Right atrium auricular region (tissue), 2 donors: ENCODE measurements around the gene L1TD1. TPM values are rescaled to one million over a fixed set of nuclear protein-coding genes. Genes with fewer than 3 reads are reported as not detected.
"Not testable (repeated sequence)": the region's sequence is repeated elsewhere in the genome, so short reads cannot be mapped to it uniquely, and the experiment has no call there.

Experiments
- DNase-seq: peaks from one replicate; pipeline ENCODE4 v3.0.0-alpha.2; 2019; ENCODE audit warnings: low spot score
- H3K27ac ChIP-seq, 2 donors: fragments of 200-600 bp; sonication (generic); 1 replicate in 1 of 2; 2 replicates in 1 of 2; pipeline ENCODE4 v1.5.1; 2016 to 2019
- H3K27me3 ChIP-seq, 2 donors: fragments of 200-600 bp; sonication (generic); one replicate each; pipeline versions ENCODE4 v1.5.1 to v1.6.0; 2017 to 2019
- H3K36me3 ChIP-seq: fragments of 200-600 bp; sonication (generic); one replicate; pipeline ENCODE4 v1.5.1; 2016
- H3K4me1 ChIP-seq, 2 donors: fragments of 200-600 bp; sonication (generic); one replicate each; pipeline versions ENCODE4 v1.5.1 to v1.6.0; 2017 to 2019
- H3K4me3 ChIP-seq, 2 donors: fragments of 200-600 bp; sonication (generic); 1 replicate in 1 of 2; 2 replicates in 1 of 2; pipeline ENCODE4 v1.5.1; 2017 to 2019; ENCODE audit warnings: mild to moderate bottlenecking in 1 of 2, moderate library complexity in 1 of 2
- H3K9me3 ChIP-seq, 2 donors: fragments of 200-600 bp; sonication (generic); one replicate each; pipeline ENCODE4 v1.5.1; 2019
- CTCF ChIP-seq, 2 donors: fragments of 200-600 bp; sonication (generic); IDR thresholded peaks; one replicate each; pipeline ENCODE4 v1.5.1; 2019; ENCODE audit warnings: antibody characterized with exemption in 2 of 2
- total RNA-seq, 2 donors: library from RNA; depleted of rRNA; stranded (reverse); fragments of >200 nt; gene quantifications; one replicate each; pipeline ENCODE4 v1.1.0, GENCODE V29; 2016

L1TD1 gene
- total RNA-seq, 2 donors from 2014 or later = not detected

DNA sequence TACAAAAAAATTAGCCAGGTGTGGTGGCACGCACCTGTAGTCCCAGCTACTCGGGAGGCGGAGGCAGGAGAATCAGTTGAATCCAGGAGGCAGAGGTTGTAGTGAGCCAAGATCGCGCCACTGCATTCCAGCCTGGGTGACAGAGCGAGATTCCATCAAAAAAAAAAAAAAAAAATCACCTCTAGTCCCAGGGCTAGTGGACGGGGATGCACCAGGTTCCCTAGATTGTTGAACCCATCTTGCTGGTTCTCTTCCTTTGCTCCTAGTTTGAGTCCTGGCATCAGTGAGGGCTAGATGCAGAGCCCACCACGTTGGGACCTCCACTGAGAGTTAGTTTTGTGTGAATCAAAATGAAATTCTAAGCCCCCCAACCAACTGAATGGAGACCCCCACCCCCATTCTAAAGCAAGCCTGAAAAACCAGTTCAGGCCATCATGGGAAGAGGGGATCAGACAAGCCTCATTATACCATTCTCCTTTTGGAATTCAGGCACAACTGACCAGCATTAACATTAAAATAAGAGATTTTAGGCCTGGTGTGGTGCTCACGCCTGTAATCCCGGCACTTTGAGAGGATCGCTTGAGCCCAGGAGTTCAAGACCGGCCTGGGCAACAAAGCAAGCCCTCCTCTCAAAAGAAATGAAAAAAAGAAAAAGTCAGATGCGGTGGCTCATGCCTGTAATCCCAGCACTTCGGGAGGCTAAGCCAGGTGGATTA is 17.9 kb upstream of the L1TD1 start:
- no peak for TF ChIP-seq CTCF (IDR thresholded peaks at IDR 0.05)
- no peak for DNase-seq

DNA sequence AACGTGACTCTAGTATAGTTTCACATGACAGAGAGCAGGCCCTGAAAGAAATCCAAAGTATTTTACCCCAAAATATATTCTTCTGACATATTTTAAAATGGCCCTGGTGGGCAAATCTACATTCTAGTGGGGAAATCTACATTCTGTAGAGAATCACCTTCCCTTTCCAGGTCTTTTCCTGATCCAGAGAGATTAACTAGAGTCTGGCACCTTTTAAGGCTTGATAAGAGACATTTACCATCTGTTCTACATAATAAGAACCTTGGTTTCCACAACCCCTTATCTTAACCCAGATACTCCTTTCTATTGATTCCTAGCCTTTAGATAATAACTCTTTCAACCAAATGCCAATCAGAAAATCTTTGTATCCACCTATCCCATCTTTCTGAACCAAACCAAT is 17.0 kb upstream of the L1TD1 start:
- no peaks in the 10 kb centered on the region for H3K9me3 ChIP-seq
- no peak overlapping the region for H3K27ac ChIP-seq
- H3K4me3 ChIP-seq = no peak overlapping the region
- no peaks in the 10 kb centered on the region for H3K27me3 ChIP-seq
- no peaks in the 10 kb centered on the region for H3K4me1 ChIP-seq
- no peak for TF ChIP-seq CTCF (IDR thresholded peaks at IDR 0.05)
- no peaks in the 10 kb centered on the region for H3K36me3 ChIP-seq
- DNase-seq = no peak

More for the DNA sequence above, 17.9 kb upstream of the L1TD1 start:
- no peak overlapping the region for H3K27ac ChIP-seq
- H3K4me3 ChIP-seq = no peak overlapping the region
- no peaks in the 10 kb centered on the region for H3K36me3 ChIP-seq
- no peaks in the 10 kb centered on the region for H3K9me3 ChIP-seq
- H3K27me3 ChIP-seq = no peaks in the 10 kb centered on the region
- no peaks in the 10 kb centered on the region for H3K4me1 ChIP-seq

- Histone ChIP-seq H3K9me3 (no peaks in the 10 kb centered on the region), H3K36me3 (no peaks in the 10 kb centered on the region), H3K4me1 (no peaks in the 10 kb centered on the region), H3K27me3 (no peaks in the 10 kb centered on the region), H3K4me3 (no peak overlapping the region), H3K27ac (no peak overlapping the region)
- no peak for DNase-seq
- TF ChIP-seq CTCF (IDR thresholded peaks at IDR 0.05) = no peak
Observed at GRCh38 chr1:62178372-62178771, 16.3 kb upstream of the L1TD1 start.

DNA sequence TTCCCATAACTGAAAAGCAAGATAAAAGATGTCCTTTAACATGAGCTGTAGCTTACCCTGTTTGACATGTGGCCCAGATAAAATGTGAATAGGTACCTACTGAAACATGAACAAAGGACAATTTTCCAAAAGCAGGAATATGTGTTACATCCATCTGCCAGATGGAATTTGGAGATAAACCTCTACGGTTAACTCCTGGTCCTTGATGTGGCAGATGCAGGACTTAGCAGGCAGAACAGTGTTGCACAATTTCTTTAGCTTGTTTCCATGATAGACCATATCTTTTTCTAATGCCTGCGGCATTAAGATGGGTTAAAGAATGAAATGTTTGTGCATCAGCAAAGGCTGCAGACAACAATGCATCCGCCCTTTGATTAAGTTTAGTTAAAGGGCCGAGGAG is 14.6 kb upstream of the L1TD1 start:
- not testable (repeated sequence) for H3K4me1 ChIP-seq, H3K4me3 ChIP-seq, H3K36me3 ChIP-seq, H3K9me3 ChIP-seq, H3K27ac ChIP-seq, H3K27me3 ChIP-seq, DNase-seq

DNA sequence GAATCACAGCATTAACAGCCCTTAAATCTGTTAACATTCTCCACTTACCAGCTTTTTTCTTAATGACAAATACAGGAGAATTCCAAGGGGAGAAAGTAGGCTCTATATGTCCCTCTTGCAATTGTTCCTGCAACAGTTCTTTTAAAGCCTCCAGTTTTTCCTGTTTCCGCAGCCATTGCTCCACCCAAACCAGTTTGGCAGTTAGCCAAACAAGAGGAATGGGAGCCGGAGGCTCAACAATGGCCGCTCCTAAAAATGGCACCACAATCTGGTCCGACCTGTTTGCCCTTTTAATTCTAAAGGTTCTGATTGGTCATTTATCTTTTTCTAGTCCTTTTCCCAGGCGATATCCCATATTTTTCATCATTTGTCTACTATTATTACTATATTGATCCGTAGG is 14.0 kb upstream of the L1TD1 start:
- Histone ChIP-seq H3K27me3 (no peaks in the 10 kb centered on the region), H3K4me3 (no peak overlapping the region), H3K9me3 (no peaks in the 10 kb centered on the region), H3K4me1 (no peaks in the 10 kb centered on the region), H3K27ac (no peak overlapping the region), H3K36me3 (no peaks in the 10 kb centered on the region)
- no peak for TF ChIP-seq CTCF (IDR thresholded peaks at IDR 0.05)
- no peak for DNase-seq

DNA sequence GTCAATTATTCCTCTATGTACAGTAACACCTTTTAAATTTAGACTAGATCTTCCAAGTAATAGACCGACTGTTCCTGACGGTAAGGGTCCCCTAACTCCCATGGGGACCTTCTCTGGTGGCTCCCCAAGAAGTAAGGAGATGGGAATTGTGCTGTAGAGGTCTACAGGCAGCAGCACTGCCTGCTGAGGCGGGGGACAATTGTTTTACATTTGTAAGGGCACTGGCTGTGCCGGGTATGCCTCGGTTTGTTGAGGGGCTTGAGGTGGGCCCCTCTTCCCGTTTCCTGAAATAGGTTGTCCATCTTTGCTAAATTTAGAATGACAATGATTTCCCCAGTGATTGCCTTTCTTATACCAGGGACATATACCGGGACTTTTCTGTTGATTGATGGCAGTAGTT is 13.1 kb upstream of the L1TD1 start:
- no peaks in the 10 kb centered on the region for H3K4me1 ChIP-seq
- H3K27me3 ChIP-seq = no peaks in the 10 kb centered on the region
- DNase-seq = no peak
- no peak overlapping the region for H3K27ac ChIP-seq
- H3K36me3 ChIP-seq = no peaks in the 10 kb centered on the region
- no peaks in the 10 kb centered on the region for H3K9me3 ChIP-seq
- TF ChIP-seq CTCF (IDR thresholded peaks at IDR 0.05) = no peak
- no peak overlapping the region for H3K4me3 ChIP-seq

GRCh38 chr1:62182157-62182556 is 12.5 kb upstream of the L1TD1 start:
- H3K9me3 ChIP-seq, H3K4me3 ChIP-seq, DNase-seq, H3K36me3 ChIP-seq, H3K27ac ChIP-seq, H3K4me1 ChIP-seq, H3K27me3 ChIP-seq: not testable (repeated sequence)

DNA sequence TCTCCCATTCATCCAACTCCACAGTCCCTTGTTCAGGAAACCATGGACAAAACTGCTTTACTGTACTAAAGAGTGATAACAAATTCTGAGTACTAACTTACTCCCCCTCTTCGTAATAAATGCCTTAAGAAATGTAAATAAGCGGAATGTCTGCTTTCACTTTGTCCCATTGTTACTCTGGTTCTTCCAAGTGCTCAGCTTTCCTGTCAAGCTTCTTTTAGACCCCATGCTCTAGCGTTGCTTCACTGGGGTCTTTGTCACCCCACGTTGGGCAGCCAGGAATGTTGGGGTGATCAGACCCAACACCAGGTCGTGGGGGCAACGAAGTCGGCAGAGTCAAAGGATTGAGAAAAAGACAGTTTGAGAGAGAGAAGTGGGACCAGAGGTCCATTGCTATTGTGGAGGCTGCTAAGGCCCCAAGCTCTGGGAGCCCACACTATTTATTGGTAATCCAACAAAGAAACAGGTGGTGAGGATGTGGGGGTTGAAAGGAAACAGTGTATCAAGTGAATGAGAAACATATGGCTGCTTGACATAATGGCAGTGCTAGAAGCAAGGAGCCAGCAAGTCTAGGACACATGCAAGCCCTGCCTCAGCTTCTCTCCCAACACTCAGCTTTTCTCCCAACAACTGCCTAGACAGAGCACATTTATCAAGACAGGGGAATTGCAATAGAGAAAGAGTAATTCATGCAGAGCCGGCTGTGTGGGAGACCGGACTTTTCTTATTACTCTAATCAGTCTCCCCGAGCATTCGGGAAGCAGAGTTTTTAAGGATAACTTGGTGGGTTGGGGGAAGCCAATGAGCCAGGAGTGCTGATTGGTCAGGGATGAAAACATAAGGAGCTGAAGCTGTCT is 11.3 kb upstream of the L1TD1 start:
- not testable (repeated sequence) for DNase-seq, H3K9me3 ChIP-seq

More for the DNA sequence above, 11.3 kb upstream of the L1TD1 start:
- not testable (repeated sequence) for H3K4me1 ChIP-seq, H3K27me3 ChIP-seq, H3K36me3 ChIP-seq, H3K4me3 ChIP-seq, H3K27ac ChIP-seq
